Stimulated activated CD8-positive, alpha-beta memory T cell treated with anti-CD3 and anti-CD28 coated beads, Interleukin-15, amount 100 ng/mL, for 1 hour (primary cell): Measurements from ENCODE around the gene PALMD.

Source experiments
- DNase-seq: peaks from one replicate; pipeline ENCODE4 v3.0.0-alpha.2; 2020; ENCODE audit warnings: low read depth

The PALMD gene

DNA sequence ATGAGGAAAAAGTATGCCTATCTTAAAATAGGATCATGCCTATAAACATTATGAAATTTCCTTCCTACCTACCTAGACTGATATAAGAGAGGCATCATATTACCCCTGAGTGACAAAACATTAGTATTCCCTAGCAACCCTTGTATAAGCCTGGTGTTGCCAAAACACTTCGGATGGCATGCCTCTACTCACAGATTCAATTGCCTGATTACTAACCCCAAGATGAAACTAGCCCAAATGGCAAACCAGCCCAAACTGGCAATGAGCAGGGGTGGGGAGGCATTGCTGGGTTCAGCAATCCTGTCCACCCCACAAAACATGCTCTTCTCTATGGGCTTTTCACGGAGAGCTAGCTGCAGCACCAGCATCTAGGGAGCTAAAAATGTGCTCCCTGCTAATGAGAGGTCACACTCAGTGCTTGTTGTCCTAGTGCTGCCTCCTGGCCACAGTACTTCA lies 13.9 kb downstream of the PALMD start:
- DNase-seq = no peak

DNA sequence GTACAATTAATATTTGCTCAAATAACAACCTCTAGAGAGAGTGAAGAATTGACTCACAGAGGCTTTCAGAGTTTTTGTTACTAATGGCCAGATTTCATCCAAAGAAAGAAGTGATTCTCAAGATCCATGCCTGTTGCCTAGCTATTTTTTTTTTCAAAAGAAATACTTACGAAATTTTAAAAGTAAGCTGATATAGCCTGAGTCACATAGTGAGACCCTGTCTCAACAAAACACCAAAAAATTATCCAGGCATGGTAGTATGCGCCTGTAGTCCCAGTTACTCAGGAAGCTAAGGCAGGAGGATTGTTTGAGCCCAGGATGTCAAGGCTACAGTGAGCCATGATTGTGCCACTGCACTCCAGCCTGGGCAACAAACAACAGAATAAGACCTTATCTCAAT lies 14.6 kb downstream of the PALMD start:
- DNase-seq = no peak

DNA sequence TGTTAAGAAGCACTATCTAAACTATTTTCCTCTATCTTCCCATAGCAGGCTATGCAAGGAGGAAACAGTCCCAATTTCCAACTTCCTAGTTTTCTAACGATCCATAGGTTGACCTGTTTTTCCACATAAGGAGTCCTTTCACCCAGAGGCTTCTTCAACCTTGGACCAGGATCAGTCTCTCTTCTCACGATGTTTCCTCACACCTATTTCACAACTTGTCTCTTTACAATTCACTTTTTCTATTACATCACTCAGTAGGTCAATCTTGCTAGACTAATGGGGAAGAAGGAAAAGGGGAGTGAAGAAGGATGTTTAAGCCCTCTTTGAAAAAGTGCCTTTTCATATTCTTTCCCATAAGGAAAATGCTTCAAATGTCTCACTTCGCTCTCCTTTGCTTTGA lies 15.9 kb downstream of the PALMD start:
- DNase-seq = no peak

DNA sequence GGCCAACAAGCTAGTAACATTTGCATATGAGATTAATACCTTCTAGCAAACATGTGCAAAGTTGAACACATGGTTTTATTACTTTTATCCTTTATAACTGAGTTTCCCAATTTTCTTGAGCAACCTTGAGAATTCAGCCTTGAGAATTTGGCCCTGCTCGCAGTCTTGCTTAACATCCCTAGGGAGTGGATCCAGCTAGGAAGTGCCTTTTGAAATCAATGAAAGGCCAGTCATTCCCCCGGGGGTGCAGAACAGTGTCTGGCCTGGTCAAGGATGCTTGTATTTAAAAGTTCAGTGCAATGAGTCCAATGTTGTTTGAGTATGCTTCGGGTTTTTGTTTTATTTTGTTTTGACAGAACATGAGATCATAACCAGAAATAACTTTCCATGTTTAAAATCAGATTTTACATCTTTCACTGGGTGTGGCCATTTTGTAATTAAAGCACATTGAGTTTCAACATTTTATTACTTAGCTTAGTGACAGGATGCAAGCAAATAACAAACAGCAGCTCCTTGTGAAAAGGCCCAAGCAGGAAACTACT lies 16.7 kb downstream of the PALMD start:
- no peak for DNase-seq

DNA sequence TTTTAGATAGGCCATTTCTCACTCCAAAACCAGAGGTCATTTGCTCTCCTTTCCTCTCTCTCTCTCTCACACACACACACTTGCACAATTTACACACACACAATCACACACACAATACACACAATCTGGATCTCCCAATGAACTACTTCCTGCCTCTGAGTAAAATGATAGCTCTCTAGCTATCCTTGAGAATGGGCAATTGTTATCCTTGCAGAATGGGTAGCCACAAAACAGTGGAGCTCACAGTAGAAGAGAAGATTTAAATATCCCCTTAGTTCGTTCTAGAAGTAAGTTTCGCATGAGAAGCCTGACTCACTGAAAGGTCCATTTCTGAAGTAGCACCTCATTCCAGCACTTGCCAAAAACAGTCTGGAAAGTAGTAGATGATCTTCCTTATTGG lies 17.6 kb downstream of the PALMD start:
- no peak for DNase-seq

DNA sequence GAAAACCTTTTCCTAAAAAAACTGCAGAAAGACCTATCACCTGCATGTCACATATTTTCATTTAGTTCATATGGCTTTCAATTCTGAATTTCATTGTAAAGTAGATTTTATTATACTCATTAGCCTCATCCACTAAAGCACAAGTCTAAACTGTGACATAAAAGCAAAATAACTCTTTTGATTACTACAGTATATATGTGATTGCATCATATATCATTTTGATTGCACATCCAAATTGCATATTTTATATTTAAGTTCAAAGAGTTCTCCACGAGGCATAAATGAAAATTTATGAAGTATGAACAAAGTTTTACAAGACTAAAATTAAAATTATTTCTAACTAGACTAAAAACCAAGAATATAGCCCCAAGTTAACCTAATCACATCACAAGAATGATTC lies 19.3 kb downstream of the PALMD start:
- no peak for DNase-seq

DNA sequence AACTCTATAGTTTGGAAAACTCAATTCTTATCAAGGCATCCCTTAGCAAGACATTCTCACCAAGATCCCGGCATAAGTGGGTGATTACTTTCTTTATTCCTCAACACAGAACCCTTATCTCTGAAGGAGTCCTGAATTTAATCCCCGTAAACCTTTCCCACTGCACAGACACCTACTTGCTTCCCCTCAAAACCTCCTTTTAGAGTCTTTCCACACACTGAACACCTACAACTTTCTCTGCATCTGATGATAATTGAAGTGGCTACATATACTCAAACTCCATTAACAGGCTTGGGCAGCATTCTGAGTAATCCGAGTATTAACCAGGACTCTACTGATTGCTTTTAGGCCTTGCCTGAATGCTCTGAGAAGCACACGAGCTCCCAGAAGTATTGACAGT lies 23.5 kb downstream of the PALMD start:
- DNase-seq = no peak

DNA sequence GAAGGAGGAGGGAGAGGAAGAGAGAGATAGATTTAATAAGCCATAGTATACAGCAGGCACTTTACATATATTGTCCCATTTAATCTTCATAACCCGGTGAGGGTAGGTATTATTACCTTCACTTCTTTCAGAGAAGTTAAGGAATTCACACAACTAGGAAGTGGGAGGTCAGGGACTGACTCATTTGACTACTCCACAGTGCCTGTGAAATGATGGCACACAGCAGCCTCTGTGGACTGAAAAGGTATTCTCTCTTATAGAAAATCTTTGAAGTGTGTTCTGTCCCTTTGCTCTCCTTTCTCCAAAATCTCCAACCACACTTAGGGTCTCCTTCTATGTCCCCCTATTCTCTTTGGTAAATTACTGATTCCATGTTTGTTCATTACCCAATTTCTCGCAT lies 23.9 kb downstream of the PALMD start:
- no peak for DNase-seq

DNA sequence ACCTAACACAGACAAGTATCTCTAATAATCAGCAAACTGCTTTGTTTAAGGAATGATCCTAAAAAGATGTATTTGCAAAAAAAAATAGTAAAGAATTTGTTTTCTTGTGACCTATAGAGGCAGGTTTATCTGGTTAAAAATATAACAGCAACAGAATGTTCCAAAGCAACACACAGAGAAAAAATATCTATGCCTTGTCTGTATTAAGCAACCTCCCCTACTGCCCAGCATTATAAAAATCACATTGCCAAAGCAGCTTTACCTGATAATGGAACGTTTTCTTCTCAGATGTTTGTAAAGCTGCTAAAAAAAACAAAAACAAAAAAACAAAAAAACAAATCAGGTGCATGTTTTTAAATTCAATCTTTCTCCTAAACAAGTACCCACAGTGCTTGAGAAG lies 24.7 kb downstream of the PALMD start:
- DNase-seq = no peak

DNA sequence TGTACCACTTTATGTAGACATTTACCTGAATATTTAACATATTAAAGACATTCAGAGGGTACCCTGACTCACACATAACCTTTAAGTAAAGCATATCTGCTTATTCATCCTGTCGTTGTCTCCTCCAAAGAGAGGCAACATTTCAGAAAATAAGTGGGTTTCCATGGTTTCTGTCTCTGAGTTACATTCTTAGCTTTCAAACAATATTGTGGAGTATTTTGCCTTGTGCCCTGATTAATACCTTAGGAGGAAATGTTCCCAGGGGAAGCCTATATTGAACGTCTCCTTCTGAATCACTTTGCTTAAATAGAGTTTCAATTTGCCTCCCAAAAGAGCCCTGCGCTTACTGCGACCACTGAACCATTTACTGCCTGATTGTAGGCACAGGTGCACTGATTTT lies 26.1 kb downstream of the PALMD start:
- no peak for DNase-seq

DNA sequence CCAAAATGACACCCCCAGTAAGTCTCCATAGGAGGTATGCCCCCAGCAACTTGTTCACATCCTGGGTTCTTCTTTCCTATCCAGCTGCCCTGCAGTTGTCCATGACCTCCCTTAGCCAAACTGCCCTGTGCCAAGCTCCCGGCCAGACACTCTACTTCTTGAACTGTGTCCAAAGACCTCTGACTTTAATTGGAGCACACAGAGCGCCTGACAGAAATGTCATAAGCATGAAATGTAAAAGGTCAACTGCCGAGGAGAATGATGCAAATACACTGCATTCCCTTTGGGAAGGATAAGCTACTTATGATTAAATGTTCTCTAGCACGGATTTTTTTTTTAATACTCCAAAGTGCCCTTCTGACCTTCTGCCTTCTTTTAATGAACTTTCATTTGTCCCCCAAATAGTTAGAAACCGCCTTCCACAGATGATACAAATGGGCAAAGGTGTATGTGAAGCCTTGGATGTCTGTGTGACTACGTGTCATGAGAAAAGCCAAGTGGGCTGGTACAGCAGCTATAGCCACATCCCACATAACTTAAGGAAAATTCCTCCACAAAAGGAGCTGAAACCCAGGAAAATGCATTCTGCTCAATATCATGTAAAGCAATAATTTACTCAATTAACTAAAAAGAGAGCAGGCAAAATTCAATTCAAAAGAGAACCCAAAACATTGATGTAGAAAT lies 26.8 kb downstream of the PALMD start:
- DNase-seq = no peak

DNA sequence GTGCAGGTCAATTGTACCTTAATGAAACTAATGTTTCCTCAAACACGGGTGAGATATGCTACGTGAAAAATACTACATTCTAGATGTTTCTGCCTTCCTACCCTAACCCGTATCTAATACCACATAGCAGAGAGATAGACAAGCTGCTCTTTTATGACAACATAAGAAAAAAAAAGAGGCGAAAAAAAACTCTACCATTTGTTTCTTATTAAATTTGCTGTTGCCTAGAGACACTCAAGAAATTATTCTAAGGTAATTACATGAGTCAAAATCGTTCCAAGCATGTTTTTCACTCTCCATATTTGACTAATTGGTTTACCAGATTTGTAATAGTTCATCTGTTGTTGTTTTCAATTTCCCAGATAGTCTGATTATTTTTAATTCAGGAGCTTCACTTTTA lies 27.4 kb downstream of the PALMD start:
- DNase-seq = no peak

DNA sequence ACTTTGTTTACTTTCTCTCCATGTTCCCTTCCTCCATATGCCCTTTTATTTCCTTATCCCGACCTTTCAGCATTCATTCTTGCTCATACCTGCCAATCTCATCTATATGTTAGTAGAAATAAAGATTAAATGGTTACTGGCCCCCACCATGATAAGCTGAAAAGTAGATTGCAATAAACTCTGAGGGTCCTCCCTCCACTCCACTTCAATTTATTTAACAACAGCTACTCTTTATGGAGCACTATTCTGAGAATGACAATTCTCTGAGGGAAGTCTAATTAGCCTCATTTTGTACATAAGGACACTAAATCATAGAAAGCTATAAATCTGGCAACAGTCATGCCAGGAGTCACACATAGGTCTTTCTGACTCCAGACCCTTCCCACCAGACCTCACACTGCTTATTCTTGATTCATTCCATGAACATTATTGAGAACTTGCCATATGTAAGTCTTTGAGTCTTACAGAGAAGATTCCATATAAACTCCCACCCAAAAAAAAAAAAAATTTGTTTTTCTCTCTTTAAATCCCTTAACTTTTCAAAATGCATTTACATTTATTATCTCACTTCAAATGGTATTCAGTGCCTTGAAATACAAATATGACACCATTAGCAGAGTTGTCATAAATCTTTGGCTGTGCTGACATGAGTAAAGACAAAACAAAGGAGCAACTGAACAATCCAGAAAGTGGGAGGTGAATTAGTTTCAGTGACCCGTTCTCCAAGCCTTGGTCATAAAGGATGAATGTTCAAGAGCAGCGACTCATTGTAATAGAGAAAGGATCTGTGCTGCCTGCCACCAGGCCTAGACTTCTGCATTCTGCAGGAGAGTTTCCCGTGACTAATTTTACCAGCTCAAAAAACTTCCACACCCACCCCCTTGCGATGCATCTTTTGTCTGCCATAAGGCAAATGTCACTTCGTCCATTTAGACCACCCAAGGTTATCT lies 28.5 kb downstream of the PALMD start:
- DNase-seq = no peak

DNA sequence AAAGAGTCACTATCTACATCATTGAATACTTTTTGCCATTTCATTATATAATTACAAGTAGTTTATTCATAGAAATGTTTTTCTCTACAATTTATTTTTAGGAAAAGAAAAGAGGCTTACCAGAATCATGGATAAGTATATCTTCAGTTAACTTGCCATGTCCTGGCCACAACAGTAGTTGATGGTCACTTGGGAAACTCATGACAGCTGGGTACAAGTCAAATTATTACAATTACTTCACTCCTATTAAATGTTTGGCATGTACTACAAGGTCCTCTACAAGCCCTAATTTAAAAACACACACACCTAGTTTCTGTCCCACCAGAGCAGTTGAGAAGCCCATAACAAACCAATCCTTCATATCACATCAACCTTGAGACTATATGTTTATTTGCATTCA lies 29.4 kb downstream of the PALMD start:
- no peak for DNase-seq

DNA sequence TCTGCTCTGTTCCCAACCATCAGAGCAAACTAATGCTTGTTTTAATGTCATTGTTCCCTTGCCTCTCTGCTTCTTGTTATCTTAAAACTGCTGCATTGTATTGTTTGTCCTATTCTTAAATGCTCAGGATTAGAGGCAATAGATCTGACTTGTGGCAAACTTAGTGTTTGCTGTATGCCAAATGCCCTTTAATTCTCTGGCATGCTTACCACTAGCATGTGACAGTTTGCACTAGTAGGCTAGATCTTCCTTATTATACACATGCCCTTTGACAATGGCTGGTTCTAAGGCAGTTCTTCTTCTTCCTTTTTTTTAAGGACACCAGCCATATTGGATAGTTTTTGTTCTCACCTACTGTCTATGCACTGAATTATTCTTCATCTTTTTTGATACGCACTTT lies 30.1 kb downstream of the PALMD start:
- no peak for DNase-seq

DNA sequence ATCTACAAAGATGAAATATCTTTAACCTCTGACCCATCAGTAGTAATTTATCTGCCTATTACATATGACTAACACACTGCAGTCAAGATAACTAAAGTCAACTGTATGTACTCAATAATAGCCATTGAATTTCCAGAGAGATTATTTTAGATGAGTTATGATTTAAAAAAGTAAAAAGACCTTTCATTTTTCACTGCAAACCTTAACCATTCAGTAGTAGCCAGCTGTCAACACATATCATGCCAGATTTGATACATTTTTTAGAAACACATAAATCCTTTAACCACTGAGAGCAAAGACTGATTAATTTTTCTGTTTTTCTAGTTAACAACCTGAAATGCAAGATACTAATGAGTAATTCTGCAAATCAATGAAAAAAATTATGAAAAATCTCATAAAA lies 31.0 kb downstream of the PALMD start:
- no peak for DNase-seq

DNA sequence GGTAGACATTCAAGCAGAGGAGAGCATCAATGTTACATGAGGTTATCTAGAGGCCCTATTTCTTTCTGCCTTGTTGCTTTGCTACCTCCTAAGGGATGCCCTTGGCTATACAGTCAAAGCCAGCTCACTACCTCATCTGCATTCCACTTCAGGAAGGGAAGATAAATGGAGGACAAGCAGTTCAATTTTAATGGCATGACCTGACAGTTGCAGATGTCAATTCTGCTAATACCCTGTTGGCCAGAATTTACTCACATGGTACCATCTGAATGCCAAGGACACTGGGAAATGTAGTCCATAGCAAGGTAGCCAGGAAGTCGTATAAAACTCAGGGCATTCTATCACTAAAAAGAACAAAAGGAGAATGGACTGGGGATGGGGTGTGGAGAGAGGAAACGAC lies 31.5 kb downstream of the PALMD start:
- DNase-seq = no peak

DNA sequence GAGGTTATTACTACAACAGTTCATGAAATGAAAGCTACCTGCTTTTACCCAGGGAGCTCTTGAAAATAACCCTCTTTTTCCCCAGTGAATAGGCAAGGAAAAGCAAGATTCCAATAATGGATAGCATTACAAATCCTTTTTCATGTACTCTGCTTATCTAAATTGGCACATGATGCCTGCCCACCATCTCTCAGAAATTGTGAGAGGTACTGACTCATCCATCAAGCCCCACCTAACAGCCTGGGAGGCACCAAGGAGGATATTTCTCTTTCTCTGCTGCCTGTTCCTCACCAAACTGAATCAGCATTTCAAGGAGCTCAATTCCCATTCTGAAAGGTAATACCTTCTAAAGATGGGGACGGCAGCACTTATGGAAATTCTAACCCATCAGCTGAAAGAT lies 34.4 kb downstream of the PALMD start:
- DNase-seq = no peak

DNA sequence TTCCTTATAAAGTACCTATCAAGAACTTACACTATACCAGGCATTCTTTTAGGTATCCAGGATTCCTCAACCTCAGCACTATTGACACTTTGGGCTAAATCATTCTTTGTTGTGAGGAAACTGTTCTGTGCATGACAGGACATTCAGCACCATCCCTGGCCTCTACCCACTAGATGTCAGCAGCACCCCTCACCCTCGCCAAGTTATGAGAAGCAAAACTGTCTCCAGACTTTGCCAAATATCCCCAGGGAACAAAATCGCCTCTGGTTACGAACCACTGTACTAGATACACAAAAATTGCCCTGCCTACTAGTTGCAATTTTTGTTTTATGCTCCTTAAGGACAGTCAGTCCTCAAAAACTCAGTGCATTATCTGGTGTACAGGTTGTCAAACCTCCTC lies 35.7 kb downstream of the PALMD start:
- no peak for DNase-seq

DNA sequence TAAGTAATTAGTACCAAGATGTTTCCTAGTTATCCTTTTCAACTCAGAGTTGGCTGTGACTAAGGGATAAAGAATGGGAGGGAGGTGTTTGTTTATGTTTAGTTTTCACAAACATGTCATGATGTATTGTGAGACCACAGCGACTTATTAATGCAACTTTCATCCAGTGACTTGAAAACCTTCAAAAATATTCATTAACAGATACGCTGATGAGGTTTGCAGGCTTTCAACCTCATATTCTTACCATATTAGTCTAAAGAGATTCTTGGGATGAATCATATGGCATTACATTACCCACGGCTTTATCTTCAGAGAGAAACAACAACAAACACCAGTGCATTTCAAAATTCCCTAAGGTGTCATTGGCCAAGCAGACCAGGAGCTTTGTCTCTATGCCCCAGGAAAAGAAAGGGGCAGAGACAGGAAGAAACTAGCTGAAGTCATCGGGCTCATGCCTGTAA lies 36.4 kb downstream of the PALMD start:
- DNase-seq = no peak

DNA sequence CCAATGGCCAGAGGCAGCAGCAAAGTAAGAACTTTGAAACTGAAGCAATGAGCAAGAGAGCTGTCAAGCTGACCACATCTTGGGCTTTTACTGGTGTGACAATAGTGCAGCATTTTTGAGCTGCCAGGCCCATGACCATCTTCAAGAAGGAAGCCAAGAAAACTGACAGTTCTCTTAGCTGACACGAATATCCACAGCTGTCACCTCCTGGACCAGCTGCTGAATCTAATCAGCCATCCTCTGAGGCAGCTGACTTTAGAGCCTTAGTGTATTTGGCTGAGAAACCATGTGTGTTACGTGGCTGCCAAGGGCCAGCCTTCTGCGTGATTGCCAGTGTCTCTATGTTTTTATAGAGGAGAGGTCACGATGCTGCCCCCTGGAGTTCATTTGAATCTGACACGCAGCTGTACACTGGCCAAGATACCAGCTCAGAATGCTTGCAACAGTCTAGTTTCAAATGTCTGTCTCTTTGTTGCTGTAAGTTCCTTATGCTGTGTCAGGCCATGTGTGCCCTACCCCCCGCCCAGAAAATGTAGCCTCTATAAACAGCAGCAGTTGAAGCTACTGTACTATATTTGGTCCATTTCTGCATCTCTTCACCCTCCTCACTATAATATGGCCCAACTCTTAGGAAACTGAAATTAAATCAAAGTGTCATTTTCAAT lies 39.7 kb downstream of the PALMD start:
- peak; percentile 11 for DNase-seq

DNA sequence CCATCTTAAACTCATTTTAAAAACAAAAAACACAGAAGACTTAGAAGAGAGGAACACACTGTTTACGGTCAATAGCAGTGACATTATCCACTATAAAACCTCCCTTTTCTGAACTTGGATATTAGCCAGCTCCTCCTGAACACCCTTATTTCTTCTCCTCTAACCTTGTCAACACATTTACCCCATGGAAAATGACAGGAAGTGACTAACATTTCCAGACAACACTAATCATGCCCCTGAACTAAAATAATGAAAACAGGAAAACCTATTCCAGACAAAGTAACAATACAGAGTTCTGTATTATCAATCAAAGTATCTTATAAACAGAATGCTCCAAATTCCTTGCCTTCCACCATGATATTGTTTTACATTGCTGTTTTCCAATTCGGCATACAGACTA lies 45.3 kb downstream of the PALMD start:
- DNase-seq = no peak

DNA sequence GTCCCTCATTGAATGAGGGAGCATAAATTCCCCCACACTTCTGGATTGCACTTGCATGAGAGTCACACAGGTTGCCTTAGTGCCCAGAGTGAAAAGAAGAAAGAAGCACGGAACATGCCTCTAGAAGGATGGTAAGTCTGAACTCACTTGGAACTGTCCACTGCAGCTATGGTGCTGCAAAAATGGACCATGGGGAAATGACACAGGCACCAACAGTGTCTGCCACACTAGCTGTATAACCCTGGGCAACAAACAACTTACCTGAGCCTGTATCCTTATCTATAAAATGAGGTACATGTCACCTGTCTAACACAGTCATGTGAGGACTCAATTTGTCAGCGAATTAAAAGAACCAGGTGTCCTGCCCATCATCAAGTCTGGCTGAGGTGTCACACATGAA lies 50.7 kb downstream of the PALMD start:
- no peak for DNase-seq
